Measurements from ENCODE around the gene RSBN1L. TPM values are rescaled to one million over a fixed set of nuclear protein-coding genes. Genes with fewer than 3 reads are reported as not detected.

Gene RSBN1L
- total RNA-seq, 3 donors from 2014 or later, result 17.0 to 20.7 (median 17.4) TPM

- DNase-seq, result no peak
- no peak for ATAC-seq
- no peaks in the 10 kb centered on the region for H3K27me3 Mint-ChIP-seq (ENCODE audit: low read depth)
- H3K9me3 Mint-ChIP-seq, result no peaks in the 10 kb centered on the region
- no peak overlapping the region for H3K4me3 Mint-ChIP-seq
- peaks cover 2% of the 10 kb centered on the region for H3K4me1 Mint-ChIP-seq (ENCODE audit: low read depth)
- H3K36me3 Mint-ChIP-seq (ENCODE audit: insufficient read depth), result peaks cover 19% of the 10 kb centered on the region
Observed at GRCh38 chr7:77786741-77787140, 90.5 kb downstream of the RSBN1L start.

DNA sequence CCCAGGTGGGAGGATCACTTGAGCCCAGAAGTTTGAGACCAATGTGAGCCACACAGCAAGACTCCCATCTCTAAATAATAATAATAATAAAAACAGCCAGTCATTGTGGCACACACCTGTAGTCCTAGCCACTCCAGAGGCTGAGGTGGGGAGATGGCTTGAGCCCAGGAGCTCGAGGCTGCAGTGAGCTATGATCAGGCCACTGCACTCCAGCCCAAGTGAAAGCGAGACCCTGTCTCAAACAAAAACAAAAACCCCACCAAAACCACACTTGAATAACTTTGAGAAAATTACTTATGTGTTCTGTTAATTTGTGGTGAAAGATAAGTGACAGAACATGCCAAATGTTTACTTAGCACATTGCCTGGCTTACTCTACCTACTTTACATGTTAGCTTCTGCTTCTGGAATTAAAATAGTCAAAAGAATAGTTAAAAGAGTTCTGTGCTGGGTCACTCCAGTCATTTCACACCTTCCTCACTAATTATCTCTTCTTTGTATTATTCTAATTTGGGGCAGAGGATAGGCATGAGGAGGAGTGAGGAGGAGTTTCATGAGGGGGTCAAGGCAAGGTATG is 92.2 kb downstream of the RSBN1L start:
- H3K27me3 Mint-ChIP-seq (ENCODE audit: low read depth), result no peaks in the 10 kb centered on the region
- no peaks in the 10 kb centered on the region for H3K9me3 Mint-ChIP-seq
- H3K4me1 Mint-ChIP-seq (ENCODE audit: low read depth), result peaks cover 2% of the 10 kb centered on the region
- H3K4me3 Mint-ChIP-seq, result no peak overlapping the region
- peaks cover 13% of the 10 kb centered on the region for H3K36me3 Mint-ChIP-seq (ENCODE audit: insufficient read depth)
- DNase-seq, result no peak
- ATAC-seq, result no peak

DNA sequence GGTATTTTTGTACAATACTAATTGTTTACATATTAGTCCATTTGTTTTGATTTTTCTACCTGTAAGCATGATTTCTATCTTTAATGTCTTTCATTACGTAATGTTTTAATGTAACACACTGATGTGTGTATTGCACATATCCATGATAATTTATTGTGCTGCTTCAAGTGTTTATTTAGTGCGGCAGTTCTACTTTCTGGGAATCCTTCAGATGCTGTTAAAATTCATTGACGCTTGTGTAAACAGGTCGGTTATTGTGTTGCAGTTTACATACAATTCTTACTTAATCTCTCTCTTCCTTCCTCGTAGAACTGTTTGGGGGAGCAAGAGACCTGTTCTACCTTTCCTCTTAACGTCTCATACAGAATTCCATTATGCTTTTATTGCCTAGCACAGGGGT is 95.1 kb downstream of the RSBN1L start:
- DNase-seq, result no peak
- ATAC-seq, result no peak
- H3K4me3 Mint-ChIP-seq, result no peak overlapping the region
- H3K27me3 Mint-ChIP-seq (ENCODE audit: low read depth), result no peaks in the 10 kb centered on the region
- H3K9me3 Mint-ChIP-seq, result no peaks in the 10 kb centered on the region
- H3K4me1 Mint-ChIP-seq (ENCODE audit: low read depth), result peaks cover 20% of the 10 kb centered on the region
- H3K36me3 Mint-ChIP-seq (ENCODE audit: insufficient read depth), result peaks cover 8% of the 10 kb centered on the region

- DNase-seq (no peak), ATAC-seq (no peak)
- Mint-ChIP-seq H3K4me1 (ENCODE audit: low read depth) (peaks cover 26% of the 10 kb centered on the region), H3K9me3 (no peaks in the 10 kb centered on the region), H3K4me3 (no peak overlapping the region), H3K36me3 (ENCODE audit: insufficient read depth) (peaks cover 8% of the 10 kb centered on the region), H3K27me3 (ENCODE audit: low read depth) (no peaks in the 10 kb centered on the region)
Observed at GRCh38 chr7:77791956-77792355, 95.7 kb downstream of the RSBN1L start.

GRCh38 chr7:77794000-77794399 is 97.7 kb downstream of the RSBN1L start:
- H3K36me3 Mint-ChIP-seq (ENCODE audit: insufficient read depth), result peaks cover 6% of the 10 kb centered on the region

DNA sequence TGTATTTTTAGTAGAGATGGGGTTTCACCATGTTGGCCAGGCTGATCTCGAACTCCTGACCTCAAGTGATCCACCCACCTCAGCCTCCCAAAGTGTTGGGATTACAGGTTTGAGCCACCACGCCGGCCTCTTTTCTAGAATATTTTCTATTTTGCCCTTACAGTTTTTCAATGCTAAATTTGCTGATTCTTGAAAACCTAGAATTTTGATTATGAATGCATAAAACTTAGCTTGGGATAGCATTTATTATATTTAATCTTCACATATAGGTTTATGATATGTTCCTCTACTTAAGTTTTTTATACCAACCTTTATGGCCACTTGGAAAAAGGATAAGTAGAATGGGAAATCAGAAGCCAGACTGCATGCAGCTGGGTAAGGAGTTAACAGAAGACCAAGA is 99.8 kb downstream of the RSBN1L start:
- no peak for DNase-seq
- Mint-ChIP-seq H3K36me3 (ENCODE audit: insufficient read depth) (peaks cover 6% of the 10 kb centered on the region), H3K27me3 (ENCODE audit: low read depth) (no peaks in the 10 kb centered on the region), H3K4me1 (ENCODE audit: low read depth) (peaks cover 50% of the 10 kb centered on the region), H3K9me3 (no peaks in the 10 kb centered on the region), H3K4me3 (peak overlapping the region; percentile 98)
- no peak for ATAC-seq

More at GRCh38 chr7:77794000-77794399, 97.7 kb downstream of the RSBN1L start:
- DNase-seq (no peak), ATAC-seq (no peak)
- peaks cover 34% of the 10 kb centered on the region for H3K4me1 Mint-ChIP-seq (ENCODE audit: low read depth)
- H3K27me3 Mint-ChIP-seq (ENCODE audit: low read depth), result no peaks in the 10 kb centered on the region
- H3K9me3 Mint-ChIP-seq, result no peaks in the 10 kb centered on the region
- H3K4me3 Mint-ChIP-seq, result no peak overlapping the region

- H3K9me3 Mint-ChIP-seq, result no peaks in the 10 kb centered on the region
- H3K4me1 Mint-ChIP-seq (ENCODE audit: low read depth), result peaks cover 57% of the 10 kb centered on the region
- H3K36me3 Mint-ChIP-seq (ENCODE audit: insufficient read depth), result peaks cover 6% of the 10 kb centered on the region
Observed at GRCh38 chr7:77796960-77797359, 100.7 kb downstream of the RSBN1L start.

GRCh38 chr7:77797734-77798393 is 101.6 kb downstream of the RSBN1L start:
- peak overlapping the region; percentile 98 for H3K4me3 Mint-ChIP-seq
- peaks cover 6% of the 10 kb centered on the region for H3K36me3 Mint-ChIP-seq (ENCODE audit: insufficient read depth)
- no peaks in the 10 kb centered on the region for H3K27me3 Mint-ChIP-seq (ENCODE audit: low read depth)
- peaks cover 66% of the 10 kb centered on the region for H3K4me1 Mint-ChIP-seq (ENCODE audit: low read depth)
- no peaks in the 10 kb centered on the region for H3K9me3 Mint-ChIP-seq
- DNase-seq, result no peak
- ATAC-seq, result peak; percentile 38 to 44

More at GRCh38 chr7:77796960-77797359, 100.7 kb downstream of the RSBN1L start:
- Mint-ChIP-seq H3K27me3 (ENCODE audit: low read depth) (no peaks in the 10 kb centered on the region), H3K4me3 (peak overlapping the region; percentile 98)
- DNase-seq (no peak), ATAC-seq (no peak)

DNA sequence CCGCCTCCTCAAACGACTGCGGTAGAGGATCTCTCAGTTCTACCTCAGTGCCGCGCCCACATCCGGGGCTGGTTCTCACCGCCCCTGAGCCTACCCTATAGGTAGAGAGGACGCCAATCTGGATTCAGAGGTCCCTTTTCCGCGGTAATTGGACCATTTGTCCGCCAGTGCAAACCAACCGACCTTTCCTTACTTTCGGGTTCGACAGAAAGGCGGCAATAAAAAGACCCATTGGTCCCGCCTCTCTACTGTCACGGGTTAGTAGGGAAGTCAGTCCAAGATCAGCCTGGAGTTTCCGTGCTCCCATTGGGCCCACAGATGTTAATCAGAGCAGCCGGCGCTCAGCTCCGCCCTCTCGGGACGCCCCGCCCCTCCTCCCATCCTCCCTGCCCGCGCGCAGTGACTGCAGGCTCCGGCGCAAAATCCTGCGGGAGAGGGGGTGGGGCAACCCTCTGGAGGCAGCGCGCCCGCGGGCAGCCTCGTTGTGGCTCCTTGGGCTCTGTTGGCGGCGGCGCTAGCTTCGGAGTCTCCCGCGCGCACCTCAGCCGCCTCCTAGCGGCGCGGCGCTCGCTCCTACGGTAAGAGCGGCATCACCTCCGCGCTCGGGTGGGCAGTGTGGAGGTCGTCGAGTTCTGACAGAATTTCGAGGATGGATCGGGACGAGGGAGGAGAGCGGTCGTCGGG is 102.3 kb downstream of the RSBN1L start, which contains the start of the genes PHTF2 and TMEM60:
Gene PHTF2 (plus strand): TSS at position 380 of the 684 bp plus-strand sequence.
Gene TMEM60 (minus strand): TSS at position 41 of the 684 bp plus-strand sequence. CDS start 4,061 bp downstream, outside the sequence.
- no peaks in the 10 kb centered on the region for H3K27me3 Mint-ChIP-seq (ENCODE audit: low read depth)
- DNase-seq (peak; percentile 83), ATAC-seq (peak; percentile 91 to 92)
- H3K4me1 Mint-ChIP-seq (ENCODE audit: low read depth), result peaks cover 73% of the 10 kb centered on the region
- no peaks in the 10 kb centered on the region for H3K9me3 Mint-ChIP-seq
- peak within 1 kb of the TSS; percentile 98 for H3K4me3 Mint-ChIP-seq
- H3K36me3 Mint-ChIP-seq (ENCODE audit: insufficient read depth), result peaks cover 6% of the 10 kb centered on the region

DNA sequence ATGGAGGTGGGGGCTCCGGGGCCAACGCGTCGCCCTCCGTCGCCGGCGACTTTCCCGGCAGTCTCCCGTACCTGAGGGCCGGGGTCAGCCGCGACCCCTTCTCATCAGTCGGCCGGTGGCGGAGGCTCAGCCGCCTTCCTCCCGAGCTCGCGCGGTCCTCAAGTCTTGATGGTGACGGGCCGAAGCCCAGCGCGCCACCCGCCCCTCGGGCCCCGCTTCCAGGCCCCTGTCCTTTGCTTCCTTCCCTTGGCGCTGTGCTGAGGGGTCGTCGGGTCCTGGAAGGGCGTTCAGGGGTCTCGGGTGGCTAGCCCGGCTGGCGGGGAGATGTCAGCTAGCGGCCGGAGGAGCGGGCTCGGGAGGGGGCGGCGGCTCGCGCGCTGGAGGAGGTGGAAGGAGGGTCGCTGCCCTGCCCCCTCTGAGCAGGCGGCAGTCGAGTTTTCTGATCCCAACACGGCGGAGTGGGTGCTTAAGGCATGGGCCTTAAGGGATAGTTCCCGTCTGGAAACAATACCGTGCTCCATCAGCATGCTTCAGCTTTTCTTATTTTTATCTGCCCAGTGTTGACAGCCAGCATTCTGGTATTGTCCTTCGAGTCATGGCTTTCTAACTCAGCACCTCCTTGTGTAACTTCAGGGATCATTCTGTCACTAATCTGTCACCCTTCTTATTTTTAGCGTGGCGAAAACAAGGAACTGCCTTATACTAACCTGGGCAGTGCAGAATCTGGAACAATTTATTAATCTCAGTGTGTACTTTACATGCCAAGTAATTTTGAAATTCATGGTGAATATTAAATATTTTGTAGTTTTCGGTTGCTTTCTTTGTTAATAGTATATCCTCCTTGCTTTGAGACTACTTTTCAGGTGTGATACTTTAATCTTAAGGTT is 103.1 kb downstream of the RSBN1L start:
- H3K9me3 Mint-ChIP-seq, result no peaks in the 10 kb centered on the region
- H3K4me1 Mint-ChIP-seq (ENCODE audit: low read depth), result peaks cover 74% of the 10 kb centered on the region
- ATAC-seq (no peak), DNase-seq (peak; percentile 9)
- H3K4me3 Mint-ChIP-seq, result peak overlapping the region; percentile 98
- no peaks in the 10 kb centered on the region for H3K27me3 Mint-ChIP-seq (ENCODE audit: low read depth)
- H3K36me3 Mint-ChIP-seq (ENCODE audit: insufficient read depth), result no peaks in the 10 kb centered on the region

GRCh38 chr7:77800158-77800557 is 103.9 kb downstream of the RSBN1L start:
- Mint-ChIP-seq H3K9me3 (peaks cover 6% of the 10 kb centered on the region), H3K4me3 (peak overlapping the region; percentile 98), H3K27me3 (ENCODE audit: low read depth) (no peaks in the 10 kb centered on the region), H3K4me1 (ENCODE audit: low read depth) (peaks cover 76% of the 10 kb centered on the region), H3K36me3 (ENCODE audit: insufficient read depth) (no peaks in the 10 kb centered on the region)
- DNase-seq, result no peak
- no peak for ATAC-seq

DNA sequence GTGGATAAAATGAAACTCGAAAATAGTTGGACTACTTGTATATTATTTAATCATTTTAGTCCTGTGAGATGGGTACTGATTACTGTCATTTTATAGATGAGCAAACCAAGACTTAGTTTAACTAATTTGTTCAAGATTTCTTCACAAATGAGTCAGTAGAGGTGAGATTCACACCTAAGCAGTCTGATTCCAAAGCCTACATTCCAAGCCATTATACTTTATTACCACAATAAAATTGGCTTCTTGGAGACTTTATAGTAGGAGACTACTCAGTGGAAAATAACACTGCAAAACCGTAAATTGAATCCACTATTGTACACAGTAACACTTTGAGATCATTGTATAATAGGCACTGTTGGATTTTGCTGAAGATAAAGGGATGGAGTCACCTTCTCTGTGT is 104.5 kb downstream of the RSBN1L start:
- peak overlapping the region; percentile 98 for H3K4me3 Mint-ChIP-seq
- DNase-seq (no peak), ATAC-seq (no peak)
- H3K27me3 Mint-ChIP-seq (ENCODE audit: low read depth), result no peaks in the 10 kb centered on the region
- H3K4me1 Mint-ChIP-seq (ENCODE audit: low read depth), result peaks cover 79% of the 10 kb centered on the region
- H3K36me3 Mint-ChIP-seq (ENCODE audit: insufficient read depth), result no peaks in the 10 kb centered on the region
- H3K9me3 Mint-ChIP-seq, result peaks cover 7% of the 10 kb centered on the region

GRCh38 chr7:77802557-77803405 is 106.5 kb downstream of the RSBN1L start:
- Mint-ChIP-seq H3K27me3 (ENCODE audit: low read depth) (no peaks in the 10 kb centered on the region), H3K4me1 (ENCODE audit: low read depth) (peaks cover 63% of the 10 kb centered on the region), H3K4me3 (peak overlapping the region; percentile 23), H3K9me3 (peaks cover 24% of the 10 kb centered on the region), H3K36me3 (ENCODE audit: insufficient read depth) (peaks cover 5% of the 10 kb centered on the region)
- ATAC-seq (no peak), DNase-seq (no peak)
